ENCODE results near the gene DNAI7. TPM values are rescaled to one million over a fixed set of nuclear protein-coding genes. Genes with fewer than 3 reads are reported as not detected.

Gene DNAI7
- polyA plus RNA-seq, 1 donor from 2014 or later = 1.3 TPM

GRCh38 chr12:25099010-25099409 lies 96.0 kb downstream of the DNAI7 start:
- Histone ChIP-seq H3F3A (ENCODE audit: insufficient read depth, low read length, poor library complexity, severe bottlenecking) (no peaks in the 10 kb centered on the region), H3K9me3 (ENCODE audit: low read length) (no peaks in the 10 kb centered on the region), H3K9me2 (ENCODE audit: insufficient read depth, low read length) (no peaks in the 10 kb centered on the region), H3K27ac (ENCODE audit: low read length) (no peak overlapping the region), H3K36me3 (ENCODE audit: insufficient read depth, low read length) (no peaks in the 10 kb centered on the region), H3K27me3 (ENCODE audit: insufficient read depth, low read depth, low read length) (no peaks in the 10 kb centered on the region), H2AFZ (ENCODE audit: low read depth, low read length) (no peak overlapping the region), H3K79me2 (replicated peaks; ENCODE audit: insufficient read depth, low read length) (no peaks in the 10 kb centered on the region), H3K9ac (ENCODE audit: low read length) (no peak overlapping the region), H4K20me1 (ENCODE audit: insufficient read depth) (no peaks in the 10 kb centered on the region), H3K4me2 (ENCODE audit: low read length) (no peak overlapping the region), H3K4me3 (ENCODE audit: low read length) (no peak overlapping the region)
- TF ChIP-seq REST (IDR thresholded peaks at IDR 0.05; ENCODE audit: borderline replicate concordance) = no peak
- TF ChIP-seq, protein P1, sequence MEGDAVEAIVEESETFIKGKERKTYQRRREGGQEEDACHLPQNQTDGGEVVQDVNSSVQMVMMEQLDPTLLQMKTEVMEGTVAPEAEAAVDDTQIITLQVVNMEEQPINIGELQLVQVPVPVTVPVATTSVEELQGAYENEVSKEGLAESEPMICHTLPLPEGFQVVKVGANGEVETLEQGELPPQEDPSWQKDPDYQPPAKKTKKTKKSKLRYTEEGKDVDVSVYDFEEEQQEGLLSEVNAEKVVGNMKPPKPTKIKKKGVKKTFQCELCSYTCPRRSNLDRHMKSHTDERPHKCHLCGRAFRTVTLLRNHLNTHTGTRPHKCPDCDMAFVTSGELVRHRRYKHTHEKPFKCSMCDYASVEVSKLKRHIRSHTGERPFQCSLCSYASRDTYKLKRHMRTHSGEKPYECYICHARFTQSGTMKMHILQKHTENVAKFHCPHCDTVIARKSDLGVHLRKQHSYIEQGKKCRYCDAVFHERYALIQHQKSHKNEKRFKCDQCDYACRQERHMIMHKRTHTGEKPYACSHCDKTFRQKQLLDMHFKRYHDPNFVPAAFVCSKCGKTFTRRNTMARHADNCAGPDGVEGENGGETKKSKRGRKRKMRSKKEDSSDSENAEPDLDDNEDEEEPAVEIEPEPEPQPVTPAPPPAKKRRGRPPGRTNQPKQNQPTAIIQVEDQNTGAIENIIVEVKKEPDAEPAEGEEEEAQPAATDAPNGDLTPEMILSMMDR (IDR thresholded peaks at IDR 0.05; ENCODE audit: poor library complexity, severe bottlenecking) = no peak
- TF ChIP-seq MXI1 (conservative IDR thresholded peaks at IDR 0.05; ENCODE audit: poor library complexity, severe bottlenecking) = no peak
- no peak for TF ChIP-seq SMC3 (conservative IDR thresholded peaks at IDR 0.05; ENCODE audit: poor library complexity)
- TF ChIP-seq POLR2AphosphoS5 (IDR thresholded peaks at IDR 0.05) = no peak
- TF ChIP-seq TAF1 (IDR thresholded peaks at IDR 0.05; ENCODE audit: low read depth) = no peak
- TF ChIP-seq RAD21 (conservative IDR thresholded peaks at IDR 0.05) = no peak
- no peak for TF ChIP-seq EP300 (conservative IDR thresholded peaks at IDR 0.05; ENCODE audit: poor library complexity, severe bottlenecking)
- TF ChIP-seq EZH2 (IDR thresholded peaks at IDR 0.05; ENCODE audit: borderline replicate concordance, insufficient read depth, low read length, poor library complexity, severe bottlenecking) = no peak

DNA sequence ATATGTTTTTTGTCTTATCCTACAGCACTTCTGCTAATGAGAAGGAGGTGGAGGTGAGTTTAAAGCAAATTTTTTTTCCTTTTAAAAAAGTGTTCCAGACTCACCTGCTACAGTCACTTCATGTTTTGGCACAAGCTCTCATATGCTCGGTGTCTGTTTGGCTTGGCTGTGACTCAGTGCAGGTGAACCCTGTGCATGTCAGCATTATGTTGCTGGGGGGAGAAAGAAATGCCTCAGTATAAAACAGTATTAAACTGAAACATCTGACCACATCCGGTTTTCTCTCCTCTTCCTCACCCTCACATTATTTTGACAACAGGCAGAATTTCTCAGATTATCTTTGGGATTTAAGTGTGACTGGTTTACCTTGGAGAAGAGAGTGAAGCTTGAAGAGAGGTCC lies 105.2 kb downstream of the DNAI7 start:
- Histone ChIP-seq H3K4me2 (ENCODE audit: low read length) (no peak overlapping the region), H3K9me2 (ENCODE audit: insufficient read depth, low read length) (no peaks in the 10 kb centered on the region), H3K9me3 (ENCODE audit: low read length) (no peaks in the 10 kb centered on the region), H3K27ac (ENCODE audit: low read length) (no peak overlapping the region), H4K20me1 (ENCODE audit: insufficient read depth) (no peaks in the 10 kb centered on the region), H3F3A (ENCODE audit: insufficient read depth, low read length, poor library complexity, severe bottlenecking) (no peaks in the 10 kb centered on the region), H3K27me3 (ENCODE audit: insufficient read depth, low read depth, low read length) (no peaks in the 10 kb centered on the region), H3K79me2 (replicated peaks; ENCODE audit: insufficient read depth, low read length) (no peaks in the 10 kb centered on the region), H3K4me3 (ENCODE audit: low read length) (no peak overlapping the region), H3K36me3 (ENCODE audit: insufficient read depth, low read length) (no peaks in the 10 kb centered on the region), H2AFZ (ENCODE audit: low read depth, low read length) (no peak overlapping the region), H3K9ac (ENCODE audit: low read length) (no peak overlapping the region)
- TF ChIP-seq RAD21 (conservative IDR thresholded peaks at IDR 0.05) (no peak), EZH2 (IDR thresholded peaks at IDR 0.05; ENCODE audit: borderline replicate concordance, insufficient read depth, low read length, poor library complexity, severe bottlenecking) (no peak), TAF1 (IDR thresholded peaks at IDR 0.05; ENCODE audit: low read depth) (no peak), EP300 (conservative IDR thresholded peaks at IDR 0.05; ENCODE audit: poor library complexity, severe bottlenecking) (no peak), POLR2AphosphoS5 (IDR thresholded peaks at IDR 0.05) (no peak), SMC3 (conservative IDR thresholded peaks at IDR 0.05; ENCODE audit: poor library complexity) (no peak), MXI1 (conservative IDR thresholded peaks at IDR 0.05; ENCODE audit: poor library complexity, severe bottlenecking) (no peak), REST (IDR thresholded peaks at IDR 0.05; ENCODE audit: borderline replicate concordance) (no peak)
- TF ChIP-seq, protein P1 (IDR thresholded peaks at IDR 0.05; ENCODE audit: poor library complexity, severe bottlenecking) = no peak

Measured in neural cell (in vitro differentiated cells).